Measurements from ENCODE around the gene PIGB.
A peak's percentile ranks its signal among the peaks of the same experiment; 100 is the strongest.
"Not testable (repeated sequence)": the region's sequence is repeated elsewhere in the genome, so short reads cannot be mapped to it uniquely, and the experiment has no call there.

Gene PIGB

DNA sequence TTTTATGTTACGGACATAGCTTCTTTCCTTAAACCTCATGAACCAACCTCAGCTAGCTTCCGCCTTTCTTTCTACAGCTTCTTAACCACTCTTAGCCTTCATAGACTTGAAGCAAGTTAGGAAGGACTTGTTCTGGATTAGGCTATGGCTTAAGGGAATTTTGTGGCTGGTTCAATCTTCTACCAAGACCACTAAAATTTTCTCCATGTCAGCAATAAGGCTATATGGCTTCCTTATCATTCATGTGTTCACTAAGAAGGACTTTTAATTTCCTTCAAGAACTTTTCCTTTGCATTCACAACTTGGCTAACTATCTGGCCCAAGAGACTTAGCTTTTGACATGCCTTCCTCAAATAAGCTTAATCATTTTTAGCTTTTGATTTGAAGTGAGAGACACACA is 64.7 kb downstream of the PIGB start:
- DNase-seq = no peak

DNA sequence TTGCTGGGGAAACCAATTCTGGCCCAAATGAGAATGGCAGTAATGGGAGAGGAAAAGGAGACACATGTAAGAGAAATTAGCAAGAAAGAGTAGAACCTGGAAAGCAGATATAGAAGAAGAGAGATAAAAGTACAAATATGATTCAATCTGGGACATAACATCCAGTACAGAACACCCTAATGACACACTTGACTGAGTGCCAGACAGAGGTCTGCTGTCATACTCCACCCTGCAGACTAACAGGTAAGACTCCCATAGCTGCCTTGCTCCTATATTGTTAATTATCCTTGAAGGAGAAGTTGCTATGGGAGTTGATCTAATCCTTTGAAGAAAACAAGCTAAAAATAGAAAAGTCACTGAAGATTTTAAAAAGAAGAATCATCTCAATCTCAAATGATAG is 68.0 kb downstream of the PIGB start:
- DNase-seq = no peak

DNA sequence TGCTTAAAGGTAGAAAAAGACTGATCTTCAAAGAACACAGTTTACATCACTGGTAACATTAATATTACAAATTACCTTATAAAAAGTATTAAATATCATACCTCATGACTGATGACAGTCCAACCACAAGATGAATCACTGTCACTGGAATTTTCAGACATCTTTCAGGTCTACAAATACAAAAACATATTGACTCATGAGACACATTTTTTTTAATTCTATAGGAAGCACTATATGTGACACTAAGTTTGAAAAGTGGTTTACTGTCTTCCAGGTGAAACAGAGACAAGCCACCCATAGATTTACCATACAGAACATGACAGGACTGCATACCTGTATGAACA is 70.2 kb downstream of the PIGB start:
- peak; percentile 53 for DNase-seq

DNA sequence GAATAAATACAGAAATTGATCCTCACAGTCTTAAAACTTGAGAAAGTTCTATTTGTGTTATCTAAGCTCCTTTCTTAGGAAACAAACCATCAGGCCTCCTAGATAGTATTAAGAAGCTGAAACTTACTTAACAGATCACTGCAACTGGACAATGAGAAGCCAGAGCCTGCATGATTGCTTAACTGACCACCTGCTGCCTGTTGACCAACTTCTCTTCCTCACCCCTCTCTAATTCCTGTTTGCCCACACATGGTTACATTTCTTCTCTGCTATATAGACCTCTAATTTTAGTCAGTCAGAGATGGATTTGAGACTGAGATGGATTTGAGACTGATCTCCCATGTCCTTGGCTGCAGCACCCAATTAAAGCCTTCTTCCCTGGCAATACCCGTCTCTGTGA is 75.7 kb downstream of the PIGB start:
- no peak for DNase-seq

DNA sequence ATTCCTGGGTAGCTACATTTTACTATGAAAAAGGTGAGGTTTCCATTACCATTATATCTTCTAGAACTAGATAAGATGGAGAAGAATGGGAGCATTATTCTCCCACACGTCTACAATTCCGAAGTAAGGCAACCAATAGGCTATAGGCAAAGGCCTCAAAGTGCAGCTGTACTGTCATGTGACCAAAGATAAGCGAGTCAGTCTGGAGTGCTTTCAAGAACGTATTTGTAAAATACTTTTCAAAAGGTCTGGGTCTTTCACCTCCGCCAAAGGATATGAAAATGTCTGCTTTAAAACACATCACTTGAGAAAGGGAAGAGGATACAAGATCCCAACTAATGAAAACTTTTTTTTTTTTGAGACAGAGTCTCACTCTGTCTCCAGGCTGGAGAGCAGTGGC is 79.2 kb downstream of the PIGB start:
- no peak for DNase-seq

DNA sequence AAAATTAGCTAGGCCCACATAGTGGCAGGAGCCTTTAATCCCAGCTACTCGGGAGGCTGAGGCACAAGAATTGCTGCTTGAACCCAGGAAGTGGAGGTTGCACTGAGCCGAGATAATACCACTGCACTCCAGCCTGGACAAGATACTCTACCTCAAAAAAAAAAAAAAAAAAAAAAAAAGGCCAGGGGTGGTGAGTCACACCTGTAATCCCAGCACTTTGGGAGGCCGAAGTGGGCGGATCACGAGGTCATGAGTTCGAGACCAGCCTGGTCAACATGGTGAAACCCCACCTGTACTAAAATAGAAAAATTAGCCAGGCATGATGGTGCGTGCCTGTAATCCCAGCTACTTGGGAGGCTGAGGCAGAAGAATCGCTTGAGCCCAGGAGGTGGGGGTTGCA is 81.0 kb downstream of the PIGB start:
- DNase-seq = not testable (repeated sequence)

DNA sequence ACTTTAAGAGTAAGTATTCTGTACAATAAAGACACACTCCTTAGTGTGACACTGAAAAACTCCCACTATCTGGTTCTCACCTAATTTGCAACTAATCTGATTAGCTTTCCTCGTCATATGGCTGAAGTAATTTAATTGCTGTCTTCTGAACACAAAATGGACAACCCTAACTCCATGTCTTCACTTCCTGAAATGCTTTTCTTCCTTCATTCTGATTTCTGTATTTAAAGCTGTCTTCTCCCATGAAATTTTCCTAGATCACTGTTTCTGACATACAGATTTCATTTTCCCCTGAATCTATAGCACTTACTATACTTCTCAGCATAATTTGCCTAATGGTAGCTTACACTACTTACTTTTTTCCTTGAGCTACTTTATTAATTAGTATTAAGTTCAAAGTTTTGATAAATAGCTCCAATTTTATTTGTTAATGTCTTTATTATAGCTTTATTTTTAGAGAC is 82.8 kb downstream of the PIGB start:
- DNase-seq = no peak

DNA sequence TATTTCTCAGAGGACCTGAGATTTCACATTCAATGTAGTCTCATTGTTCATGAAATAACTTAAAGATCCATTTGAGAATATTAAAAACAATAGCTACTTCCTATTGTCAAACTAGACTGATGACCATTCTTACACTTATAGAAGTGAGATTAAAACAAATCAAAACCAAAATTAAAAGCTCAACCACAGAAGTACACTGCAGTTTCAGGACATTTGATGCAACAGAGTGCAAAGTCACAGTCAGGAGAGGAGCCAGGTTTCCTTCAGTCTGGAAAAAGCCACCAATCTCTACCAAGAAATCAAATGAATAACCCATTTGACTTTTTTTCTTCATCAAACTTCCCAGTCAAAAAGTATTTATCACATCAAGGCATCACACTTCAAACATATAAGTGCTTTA is 83.7 kb downstream of the PIGB start:
- no peak for DNase-seq

DNA sequence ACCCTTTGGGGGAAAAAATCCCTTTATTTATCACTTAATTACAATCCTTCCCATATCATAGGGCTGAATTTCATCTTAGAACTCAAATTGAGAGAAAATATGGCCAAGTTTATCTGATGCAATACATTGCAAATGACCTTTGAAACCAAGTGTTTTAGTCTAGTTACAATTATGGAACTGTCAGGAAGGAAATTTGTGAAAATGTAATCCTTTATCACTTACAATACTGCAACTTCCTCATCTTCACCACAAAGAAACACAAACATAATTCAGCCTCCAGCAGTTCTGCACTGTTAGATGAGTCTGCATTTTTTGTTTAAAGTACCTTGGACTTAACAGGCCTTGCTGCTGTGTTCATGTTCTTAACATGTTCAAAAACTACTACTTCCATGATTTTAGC is 84.5 kb downstream of the PIGB start:
- peak; percentile 6 for DNase-seq

All from EL (cell line).